ENCODE results near the gene MLPH.

MLPH gene

GRCh38 chr2:237480988-237481525 is 6.0 kb upstream of the MLPH start:
- DNase-seq = no peak

- peak; percentile 86 for DNase-seq
Observed at GRCh38 chr2:237482485-237482884, 4.6 kb upstream of the MLPH start.

DNA sequence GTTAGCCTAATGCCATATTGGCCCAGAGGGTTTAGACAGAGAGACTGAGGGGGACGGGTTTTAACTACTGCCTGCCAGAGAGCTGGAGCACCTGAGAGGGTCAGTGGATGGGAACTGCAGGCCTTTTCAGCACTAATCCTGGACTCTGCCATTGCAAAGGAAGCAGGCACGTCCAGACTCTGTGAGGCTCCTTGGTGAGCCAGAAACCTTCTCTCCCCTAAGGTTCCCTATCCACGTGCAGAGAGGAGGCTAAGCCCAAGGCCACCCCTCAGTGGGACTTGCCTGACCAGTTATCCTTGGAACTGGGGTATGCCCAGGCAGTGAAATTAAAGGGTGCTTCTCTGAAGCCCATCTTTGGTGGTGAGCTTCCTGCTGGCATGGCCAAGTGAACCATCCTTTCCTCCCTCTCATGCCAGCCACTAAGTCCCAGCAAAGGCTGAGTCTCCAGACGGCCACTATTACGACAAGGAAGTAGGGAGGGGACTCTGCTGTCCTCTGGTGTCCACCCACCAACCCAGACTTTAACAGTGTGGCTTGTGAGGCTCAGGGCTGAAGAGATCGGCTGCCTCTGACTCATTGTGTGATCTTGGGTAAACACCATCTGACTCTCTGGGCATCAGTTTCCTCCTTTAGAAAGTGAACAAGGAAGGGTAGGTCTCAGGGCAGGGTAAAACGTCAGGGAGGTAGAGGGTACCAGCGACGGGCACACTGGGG is 3.9 kb upstream of the MLPH start:
- no peak for DNase-seq

DNA sequence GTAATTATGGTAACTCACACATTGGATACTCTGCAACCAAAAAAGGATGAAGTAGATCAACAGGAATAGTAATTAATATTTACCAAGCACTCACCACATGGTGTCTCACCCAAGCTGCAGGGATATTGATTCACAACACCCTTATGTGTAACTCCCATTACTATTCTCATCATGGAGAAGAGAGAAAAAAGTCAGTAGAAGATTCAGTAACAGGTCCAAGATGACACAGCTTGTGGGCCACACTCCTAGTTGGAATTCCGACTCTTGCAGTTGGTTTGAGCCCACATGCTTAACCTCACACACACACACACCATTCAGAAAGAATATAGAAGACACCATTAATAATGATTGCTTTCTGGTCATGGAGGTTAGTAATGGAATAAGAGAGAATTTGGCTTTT is 1.7 kb upstream of the MLPH start:
- no peak for DNase-seq

- no peak for DNase-seq
Observed at GRCh38 chr2:237485844-237486243, 1.2 kb upstream of the MLPH start.

- no peak for DNase-seq
Observed at GRCh38 chr2:237486334-237486818, 675 bp upstream of the MLPH start.

- DNase-seq = no peak
Observed at GRCh38 chr2:237487496-237487895, 445 bp downstream of the MLPH start.

GRCh38 chr2:237488295-237488694 is 1.2 kb downstream of the MLPH start:
- DNase-seq = no peak

GRCh38 chr2:237488901-237489860 is 2.1 kb downstream of the MLPH start:
- no peak for DNase-seq

DNA sequence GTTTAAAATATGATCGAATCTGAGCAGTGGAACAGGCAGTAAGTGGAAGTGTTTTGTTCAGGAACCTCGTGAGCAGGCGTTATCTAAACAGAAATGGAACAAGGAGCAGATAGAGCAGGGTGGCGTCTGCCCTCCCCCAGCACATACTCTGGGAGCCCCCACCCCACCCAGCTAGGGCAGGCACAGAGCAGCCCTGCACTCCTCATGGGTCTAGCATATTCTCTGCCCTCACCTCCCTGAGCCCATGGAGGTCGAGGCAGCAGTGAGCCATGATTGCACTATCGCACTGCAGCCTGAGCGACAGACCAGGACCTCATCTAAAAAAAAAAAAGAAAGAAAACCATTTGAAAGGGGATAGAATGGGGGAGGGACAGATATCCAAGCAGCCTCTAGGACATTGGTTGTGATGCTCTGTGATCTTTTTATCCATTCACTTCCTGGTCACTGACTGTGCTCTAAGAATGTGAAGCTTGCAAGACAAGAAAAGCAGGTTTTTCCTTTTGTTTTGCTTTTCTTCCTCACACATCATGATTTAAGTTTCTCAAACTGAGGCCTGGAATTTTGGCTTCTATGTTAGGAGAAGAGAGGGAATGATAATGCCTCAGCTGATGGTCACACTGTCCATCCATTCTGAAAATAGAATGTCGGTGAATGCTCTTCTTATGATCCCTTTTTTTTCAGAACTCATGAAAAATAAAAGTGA is 3.1 kb downstream of the MLPH start:
- DNase-seq = no peak

- DNase-seq = no peak
Observed at GRCh38 chr2:237490795-237491194, 3.7 kb downstream of the MLPH start.

DNA sequence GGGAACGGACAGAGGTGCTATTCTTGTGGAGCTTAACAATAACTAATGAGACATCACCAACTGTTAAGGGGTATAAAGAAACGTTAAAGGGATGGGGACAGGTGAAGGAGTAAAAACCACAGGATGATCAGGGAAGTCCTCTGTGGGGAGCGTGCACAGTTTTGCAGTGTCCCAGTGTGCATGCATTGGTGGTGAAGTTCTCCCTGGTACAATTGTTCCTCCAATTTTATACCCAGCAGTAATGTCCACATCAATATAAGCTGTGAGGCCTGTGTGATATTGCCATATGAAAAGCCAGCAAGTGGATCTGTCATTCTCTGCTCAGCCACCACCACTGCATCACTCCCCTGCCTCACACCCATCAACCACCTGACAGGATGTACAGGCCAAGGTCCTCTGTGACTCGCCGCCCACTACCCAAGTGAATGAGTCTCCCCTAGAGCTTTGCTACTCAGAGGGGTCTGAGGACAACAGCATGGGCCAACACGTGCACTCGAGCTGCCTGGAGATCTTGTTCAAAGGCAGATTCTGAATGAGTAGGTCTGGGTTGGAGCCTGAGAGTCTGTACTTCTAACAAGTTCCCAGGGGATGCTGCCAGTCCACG is 4.6 kb downstream of the MLPH start:
- DNase-seq = no peak

GRCh38 chr2:237492137-237492890 is 5.3 kb downstream of the MLPH start:
- DNase-seq = no peak

DNA sequence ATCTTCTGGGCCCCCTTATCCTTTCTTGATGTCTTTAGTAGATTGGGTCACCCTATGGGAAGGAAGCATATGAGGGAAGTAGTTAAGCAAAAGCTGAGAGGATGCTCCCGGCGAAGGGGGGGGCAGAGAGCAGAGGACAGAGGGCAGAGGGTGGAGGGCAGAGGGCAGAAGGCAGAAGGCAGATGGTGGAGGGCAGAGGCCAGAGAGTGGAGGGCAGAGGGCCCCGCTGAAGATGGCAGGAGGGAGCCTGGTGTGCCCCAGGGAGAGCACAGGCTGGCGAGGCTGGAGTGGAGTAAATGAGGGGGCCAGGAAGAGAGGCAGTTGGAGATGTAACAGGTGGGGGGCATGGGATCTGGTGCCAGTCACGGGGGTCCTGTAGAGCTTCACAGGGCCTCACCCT is 7.0 kb downstream of the MLPH start:
- no peak for DNase-seq

GRCh38 chr2:237495521-237496117 is 8.6 kb downstream of the MLPH start:
- DNase-seq = no peak

DNA sequence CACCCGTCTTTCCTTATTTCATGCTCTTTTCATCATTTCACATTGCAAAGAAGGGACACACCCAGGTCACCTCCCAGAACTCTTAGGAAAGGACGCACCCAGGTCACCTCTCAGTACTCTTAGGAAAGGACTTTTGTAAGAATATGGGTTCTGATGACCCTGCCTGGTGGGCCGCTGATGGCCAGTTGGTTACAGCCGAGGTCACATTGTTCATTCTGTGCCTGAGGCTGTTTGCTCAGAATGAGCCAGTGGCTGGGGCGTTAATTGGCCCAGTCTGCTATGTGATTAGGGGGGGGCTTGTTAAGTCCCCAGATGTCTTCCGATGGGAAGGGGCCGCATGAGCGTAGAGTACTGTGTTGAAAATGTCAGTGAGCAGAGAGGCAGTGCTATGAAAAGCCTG is 9.4 kb downstream of the MLPH start:
- no peak for DNase-seq

DNA sequence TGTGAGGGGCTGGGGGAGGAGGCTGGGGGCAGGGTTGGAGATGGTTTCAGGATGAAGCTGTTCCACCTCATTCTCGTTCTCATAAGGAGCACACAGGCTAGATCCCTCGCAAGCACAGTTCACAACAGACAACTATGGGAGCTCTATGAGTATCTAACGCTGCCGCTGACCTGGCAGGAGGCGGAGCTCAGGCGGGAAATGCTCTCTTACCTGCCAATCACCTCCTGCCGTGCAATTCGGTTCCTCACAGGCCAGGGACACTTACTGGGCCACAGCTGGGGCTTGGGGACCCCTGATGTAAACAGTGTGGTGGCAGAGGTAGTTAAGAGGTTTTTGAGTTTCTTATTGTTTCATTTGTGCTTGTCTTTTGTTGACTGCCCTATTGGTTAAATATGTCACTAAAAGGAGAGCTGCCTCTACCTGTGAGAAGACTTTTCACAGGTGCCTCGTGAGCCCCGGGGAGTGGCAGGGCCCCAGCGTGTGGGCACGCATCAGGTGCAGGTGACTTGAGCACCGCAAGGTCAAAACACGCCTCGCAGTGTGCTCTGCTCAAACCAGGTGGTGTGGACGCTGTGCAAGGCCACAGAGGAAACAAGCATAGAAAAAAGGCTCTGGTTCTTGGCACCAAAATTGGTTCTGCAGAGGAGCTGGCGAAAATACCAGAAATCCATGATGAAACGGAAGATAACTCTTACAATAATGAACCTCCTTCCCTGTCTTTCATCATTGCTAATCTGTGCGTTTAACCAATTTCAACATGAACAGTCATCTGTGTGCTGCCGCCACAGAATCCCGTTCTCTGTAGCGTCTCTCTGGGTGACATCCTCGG is 10.2 kb downstream of the MLPH start:
- DNase-seq = no peak

DNA sequence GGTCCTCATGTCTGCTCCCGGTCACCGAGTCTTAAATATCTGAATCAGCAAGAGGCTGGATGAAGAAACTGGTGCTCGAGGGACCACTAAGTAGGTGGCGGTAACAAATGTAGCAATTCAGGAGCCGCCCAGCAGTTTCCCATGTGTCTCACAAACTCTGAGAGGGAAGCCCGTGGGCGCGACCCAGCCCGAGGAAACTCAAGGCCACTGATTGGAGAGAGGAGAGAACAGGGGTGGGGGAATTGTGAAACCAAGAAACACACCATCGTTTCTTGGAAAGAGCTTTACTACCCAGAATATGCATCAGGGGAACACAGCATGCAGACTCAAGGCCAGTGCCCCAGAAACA is 10.8 kb downstream of the MLPH start:
- DNase-seq = no peak

GRCh38 chr2:237498341-237498740 is 11.3 kb downstream of the MLPH start:
- DNase-seq = no peak

DNA sequence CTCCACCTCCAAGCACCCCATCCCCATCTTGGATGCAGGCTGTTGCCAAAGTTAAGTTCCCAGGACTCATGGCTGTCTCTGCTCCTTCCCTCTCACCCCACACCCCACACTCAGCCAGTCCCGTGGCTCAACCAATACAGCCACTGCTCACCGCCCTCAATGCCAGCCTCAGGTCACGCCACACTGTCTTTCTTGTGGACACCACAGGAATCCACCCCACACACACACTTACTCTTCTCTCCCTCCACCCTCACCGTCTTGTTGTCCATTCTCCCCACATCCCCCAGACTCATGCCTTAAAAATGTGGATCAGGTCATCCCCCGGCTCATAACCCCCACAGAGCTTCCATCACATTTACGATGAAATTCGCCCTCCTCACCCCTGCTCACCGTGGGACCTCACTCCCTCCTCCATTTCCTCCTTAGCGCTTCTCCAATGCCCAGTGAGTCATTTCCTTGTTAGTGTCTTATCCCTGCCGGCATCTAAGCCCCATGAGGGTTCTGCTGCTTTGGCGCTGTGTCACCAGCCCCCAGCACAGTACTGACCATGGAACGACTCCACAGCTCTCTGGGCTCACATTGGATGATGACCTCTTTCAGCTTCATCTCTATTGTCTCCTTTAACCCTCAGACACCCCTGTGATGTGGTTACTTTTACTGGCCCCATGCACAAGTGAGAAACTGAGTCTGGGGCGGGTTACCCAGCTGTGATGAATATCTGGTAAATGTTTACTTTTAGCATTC is 13.8 kb downstream of the MLPH start:
- DNase-seq = no peak

Measured in NCI-H1092 treated with DMSO at 0.1 percent for 48 hours (cell line).